CD14-positive monocyte (primary cell): Measurements from ENCODE around the gene MIAT. TPM values are rescaled to one million over a fixed set of nuclear protein-coding genes. Genes with fewer than 3 reads are reported as not detected.

ENCODE experiments used
- DNase-seq, 3 donors: peaks; one replicate each; pipeline ENCODE4 v3.0.0-alpha.2; 2011 to 2022
- H2AFZ ChIP-seq: 2 replicates; pipeline ENCODE4 v1.6.0; 2012; ENCODE audit warnings: mild to moderate bottlenecking, low read depth, low read length, inconsistent platforms; ENCODE audit not compliant: insufficient read depth, poor library complexity, severe bottlenecking
- H3K27ac ChIP-seq, 2 donors: 1 replicate in 1 of 2; 2 replicates in 1 of 2; pipeline ENCODE4 v1.5.1; 2012 to 2013; ENCODE audit warnings: low read length in 2 of 2, control low read depth in 1 of 2, inconsistent platforms in 1 of 2, low read depth in 1 of 2, mild to moderate bottlenecking in 1 of 2
- H3K27me3 ChIP-seq, 2 donors: one replicate each; pipeline versions ENCODE4 v1.6.0 to v1.6.1; 2011 to 2013; ENCODE audit warnings: low read length in 2 of 2; ENCODE audit not compliant: control insufficient read depth in 2 of 2, insufficient read depth in 2 of 2
- H3K36me3 ChIP-seq, 2 donors: replicated peaks in 1 of 2; 1 replicate in 1 of 2; 2 replicates in 1 of 2; pipeline versions ENCODE4 v1.5.1 to v1.6.1; 2012 to 2013; ENCODE audit warnings: low read length in 2 of 2, control low read depth in 1 of 2, inconsistent platforms in 1 of 2, mild to moderate bottlenecking in 1 of 2; ENCODE audit not compliant: insufficient read depth in 2 of 2, control insufficient read depth in 1 of 2
- H3K4me1 ChIP-seq, 2 donors: 1 replicate in 1 of 2; 2 replicates in 1 of 2; pipeline versions ENCODE4 v1.5.1 to v1.6.1; 2012 to 2013; ENCODE audit warnings: low read length in 2 of 2, control low read depth in 1 of 2, inconsistent platforms in 1 of 2, mild to moderate bottlenecking in 1 of 2, moderate library complexity in 1 of 2; ENCODE audit not compliant: insufficient read depth in 2 of 2, control insufficient read depth in 1 of 2
- H3K4me2 ChIP-seq: replicated peaks from 2 replicates; pipeline ENCODE3; 2012; ENCODE audit warnings: low read length, moderate library complexity, mild to moderate bottlenecking; ENCODE audit not compliant: poor library complexity, severe bottlenecking; ENCODE audit errors: extremely low read depth
- H3K4me3 ChIP-seq, 3 experiments: fragments of 200-600 bp in 1 of 3; sonication (generic) in 1 of 3; replicated peaks in 1 of 3; 1 replicate in 2 of 3; 2 replicates in 1 of 3; pipeline ENCODE4 v1.5.1; 2011 to 2013; ENCODE audit warnings: low read length in 3 of 3, mild to moderate bottlenecking in 3 of 3, control low read depth in 2 of 3, low read depth in 2 of 3, inconsistent platforms in 1 of 3, moderate library complexity in 1 of 3
- H3K79me2 ChIP-seq: 2 replicates; pipeline ENCODE4 v1.6.0; 2012; ENCODE audit warnings: mild to moderate bottlenecking, control low read depth, inconsistent platforms, low read length, moderate library complexity; ENCODE audit not compliant: insufficient read depth
- H3K9ac ChIP-seq: 2 replicates; pipeline ENCODE4 v1.6.0; 2017; ENCODE audit warnings: low read length, mild to moderate bottlenecking; ENCODE audit not compliant: insufficient read depth, poor library complexity, severe bottlenecking
- H3K9me3 ChIP-seq, 2 donors: replicated peaks in 1 of 2; 1 replicate in 1 of 2; 2 replicates in 1 of 2; pipeline versions ENCODE4 v1.5.1 to v1.6.1; 2012 to 2013; ENCODE audit warnings: low read length in 2 of 2, control low read depth in 1 of 2; ENCODE audit not compliant: control insufficient read depth in 1 of 2, insufficient read depth in 1 of 2
- H4K20me1 ChIP-seq: 2 replicates; pipeline ENCODE4 v1.6.0; 2012; ENCODE audit warnings: mild to moderate bottlenecking, low read length, control low read depth, moderate library complexity; ENCODE audit not compliant: insufficient read depth
- H3K27ac Mint-ChIP-seq, 7 donors: one replicate each; pipeline ENCODE4 v1.8.0; 2020; ENCODE audit warnings: mild to moderate bottlenecking in 7 of 7, mixed read lengths in 7 of 7, moderate library complexity in 6 of 7, inconsistent platforms in 2 of 7
- H3K27me3 Mint-ChIP-seq, 3 donors: one replicate each; pipeline ENCODE4 v1.8.0; 2021 to 2022; ENCODE audit warnings: low read depth in 3 of 3, mild to moderate bottlenecking in 3 of 3, mixed read lengths in 3 of 3, moderate library complexity in 3 of 3, inconsistent platforms in 1 of 3
- H3K36me3 Mint-ChIP-seq, 2 donors: one replicate each; pipeline ENCODE4 v1.8.0; 2020; ENCODE audit warnings: mixed read lengths in 2 of 2, inconsistent platforms in 1 of 2, mild to moderate bottlenecking in 1 of 2
- H3K4me1 Mint-ChIP-seq: one replicate; pipeline ENCODE4 v1.8.0; 2020; ENCODE audit warnings: mild to moderate bottlenecking, mixed read lengths
- H3K4me3 Mint-ChIP-seq, 2 donors: one replicate each; pipeline ENCODE4 v1.8.0; 2020; ENCODE audit warnings: mild to moderate bottlenecking in 2 of 2, mixed read lengths in 2 of 2, moderate library complexity in 1 of 2
- H3K9me3 Mint-ChIP-seq, 7 donors: one replicate each; pipeline ENCODE4 v1.8.0; 2020 to 2022; ENCODE audit warnings: mixed read lengths in 7 of 7, mild to moderate bottlenecking in 6 of 7, moderate library complexity in 6 of 7, inconsistent platforms in 2 of 7
- CTCF ChIP-seq: fragments of 200-600 bp; IDR thresholded peaks from one replicate; pipeline ENCODE4 v1.8.0; 2022; ENCODE audit warnings: antibody characterized with exemption, mild to moderate bottlenecking
- WGBS: methylation state at CpG from one replicate; pipeline ENCODE4 v1.1.5; 2013; ENCODE audit warnings: missing lambda C conversion rate; ENCODE audit not compliant: insufficient coverage; 5-methylcytosine and 5-hydroxymethylcytosine counted together
- intact Hi-C, 2 donors: fragments of 100-400 bp; cut with micrococcal nuclease; formaldehyde crosslinking; loops; one replicate each; pipeline versions ENCODE4 v1.15.0 to v1.15.1; 2023
- polyA plus RNA-seq, 3 donors: library from polyadenylated mRNA; depleted of rRNA in 1 of 3; unstranded in 2 of 3; stranded (reverse) in 1 of 3; fragments of 300-500 nt in 2 of 3; fragments of >200 nt in 1 of 3; fragmentation: Illumina TruSeq in 2 of 3; gene quantifications; 1 replicate in 2 of 3; 2 replicates in 1 of 3; pipeline ENCODE4 v1.2.3, GENCODE V29; 2012 to 2021

MIAT gene
- polyA plus RNA-seq, 3 donors, result 0.02 to 0.17 (median 0.03) TPM

GRCh38 chr22:26700886-26701285 lies 43.5 kb downstream of the MIAT start:
- Histone ChIP-seq H4K20me1 (peaks cover 6% of the 10 kb centered on the region), H3K4me1 (no peaks in the 10 kb centered on the region), H3K4me2 (no peak overlapping the region), H3K79me2 (no peaks in the 10 kb centered on the region), H3K27ac (no peak overlapping the region), H3K9ac (no peak overlapping the region), H3K9me3 (peaks cover 3 to 6% of the 10 kb centered on the region in 2 donors), H3K27me3 (no peaks in the 10 kb centered on the region), H2AFZ (no peak overlapping the region), H3K36me3 (peaks cover 26 to 61% of the 10 kb centered on the region in 2 donors), H3K4me3 (no peak overlapping the region)
- Mint-ChIP-seq H3K4me3 (no peak overlapping the region), H3K36me3 (peaks cover 47 to 53% of the 10 kb centered on the region in 2 donors), H3K9me3 (peaks cover 0 to 11% (median 5%) of the 10 kb centered on the region in 7 donors), H3K4me1 (no peaks in the 10 kb centered on the region), H3K27ac (no peak overlapping the region), H3K27me3 (no peaks in the 10 kb centered on the region)
- no peak for DNase-seq
- WGBS, result no CpG with 5 or more reads among the region's 4 CpGs
- no peak for TF ChIP-seq CTCF
- intact Hi-C loops, result no loop called here

GRCh38 chr22:26701323-26701722 lies 43.9 kb downstream of the MIAT start:
- Histone ChIP-seq H3K4me2 (no peak overlapping the region), H3K4me1 (no peaks in the 10 kb centered on the region), H3K4me3 (no peak overlapping the region), H3K9me3 (peaks cover 3 to 6% of the 10 kb centered on the region in 2 donors), H3K36me3 (peaks cover 26 to 59% of the 10 kb centered on the region in 2 donors), H3K27me3 (no peaks in the 10 kb centered on the region), H4K20me1 (peaks cover 6% of the 10 kb centered on the region), H2AFZ (no peak overlapping the region), H3K9ac (no peak overlapping the region), H3K79me2 (no peaks in the 10 kb centered on the region), H3K27ac (no peak overlapping the region)
- no peaks in the 10 kb centered on the region for H3K27me3 Mint-ChIP-seq
- WGBS, result no CpG with 5 or more reads among the region's 1 CpG
- H3K27ac Mint-ChIP-seq, result no peak overlapping the region
- intact Hi-C loops, result no loop called here
- H3K4me1 Mint-ChIP-seq, result no peaks in the 10 kb centered on the region
- no peak overlapping the region for H3K4me3 Mint-ChIP-seq
- no peak for TF ChIP-seq CTCF
- H3K9me3 Mint-ChIP-seq, result peaks cover 2 to 14% (median 6%) of the 10 kb centered on the region in 7 donors
- DNase-seq, result no peak
- peaks cover 47 to 50% of the 10 kb centered on the region in 2 donors for H3K36me3 Mint-ChIP-seq
